H1 (cell line): ENCODE results near the gene KIF25. TPM values are rescaled to one million over a fixed set of nuclear protein-coding genes. Genes with fewer than 3 reads are reported as not detected.

Source experiments
- CTCF ChIA-PET: fragments of 300-600 bp; sonication (Branson Sonifier 250); formaldehyde crosslinking; loops from one replicate; lab custom pipeline; 2021; ENCODE audit not compliant: partially characterized antibody; lab: Charles Lee
- POLR2A ChIA-PET: fragments of 300-600 bp; sonication (Branson Sonifier 250); formaldehyde crosslinking; loops from one replicate; lab custom pipeline; 2021; ENCODE audit warnings: inconsistent platforms; ENCODE audit not compliant: partially characterized antibody; lab: Charles Lee
- DNase-seq, 2 experiments: peaks; one replicate each; pipeline versions ENCODE4 v3.0.0 to v3.0.0-alpha.2; 2010 to 2022; ENCODE audit warnings: low spot score in 2 of 2, low read depth in 1 of 2, mixed read lengths in 1 of 2
- FAIRE-seq: peaks from 2 replicates; lab custom pipeline; 2011; peaks lifted over from hg19 to GRCh38; lab: Jason Lieb, UNC
- H2AFZ ChIP-seq: 2 replicates; pipeline ENCODE4 v1.8.1; 2012; ENCODE audit warnings: low read length, inconsistent platforms
- H2AK5ac ChIP-seq: 2 replicates; pipeline ENCODE4 v1.6.1; 2013; ENCODE audit warnings: low read depth, low read length
- H2BK120ac ChIP-seq: replicated peaks from 2 replicates; pipeline ENCODE3; 2013; ENCODE audit warnings: low read depth, low read length, inconsistent platforms
- H2BK12ac ChIP-seq: 2 replicates; pipeline ENCODE4 v1.6.1; 2013; ENCODE audit warnings: low read depth, low read length
- H2BK15ac ChIP-seq: 2 replicates; pipeline ENCODE4 v1.6.1; 2013; ENCODE audit warnings: low read length
- H2BK20ac ChIP-seq: 2 replicates; pipeline ENCODE4 v1.6.1; 2013; ENCODE audit warnings: low read length
- H2BK5ac ChIP-seq: 2 replicates; pipeline ENCODE4 v1.6.1; 2013; ENCODE audit warnings: low read depth, low read length
- H3K14ac ChIP-seq: 2 replicates; pipeline ENCODE4 v1.6.1; 2013; ENCODE audit warnings: inconsistent platforms; ENCODE audit not compliant: insufficient read length
- H3K18ac ChIP-seq: 2 replicates; pipeline ENCODE4 v1.6.1; 2013; ENCODE audit warnings: low read length; ENCODE audit errors: extremely low read depth
- H3K23ac ChIP-seq: 2 replicates; pipeline ENCODE4 v1.6.1; 2013; ENCODE audit warnings: inconsistent platforms; ENCODE audit not compliant: insufficient read length
- H3K23me2 ChIP-seq: 2 replicates; pipeline ENCODE4 v1.6.1; 2013; ENCODE audit warnings: low read depth, low read length
- H3K27ac ChIP-seq: 2 replicates; pipeline ENCODE4 v1.6.1; 2011; ENCODE audit warnings: low read depth, low read length, inconsistent platforms
- H3K27me3 ChIP-seq, 4 experiments: replicated peaks in 1 of 4; 1 replicate in 1 of 4; 2 replicates in 3 of 4; pipeline versions ENCODE4 v1.6.1 to v1.8.1; 2011 to 2013; ENCODE audit warnings: low read length in 3 of 4, mild to moderate bottlenecking in 3 of 4, inconsistent platforms in 2 of 4, mixed read lengths in 2 of 4, moderate library complexity in 1 of 4; ENCODE audit not compliant: control insufficient read depth in 3 of 4, insufficient read depth in 3 of 4; ENCODE audit errors: extremely low read depth in 1 of 4
- H3K36me3 ChIP-seq, 4 experiments: 2 replicates each; pipeline versions ENCODE4 v1.6.1 to v1.8.1; 2011 to 2013; ENCODE audit warnings: mild to moderate bottlenecking in 4 of 4, low read length in 3 of 4, moderate library complexity in 2 of 4, control low read depth in 1 of 4, inconsistent platforms in 1 of 4; ENCODE audit not compliant: insufficient read depth in 4 of 4, control insufficient read depth in 2 of 4
- H3K4ac ChIP-seq: replicated peaks from 2 replicates; pipeline ENCODE3; 2013; ENCODE audit warnings: low read length, low read depth, mixed read lengths, inconsistent platforms; ENCODE audit not compliant: insufficient read length
- H3K4me1 ChIP-seq, 4 experiments: replicated peaks in 1 of 4; 1 replicate in 1 of 4; 2 replicates in 3 of 4; pipeline versions ENCODE4 v1.6.1 to v1.8.1; 2011 to 2013; ENCODE audit warnings: low read length in 3 of 4, inconsistent platforms in 2 of 4, mixed read lengths in 1 of 4; ENCODE audit not compliant: insufficient read depth in 4 of 4, control insufficient read depth in 3 of 4
- H3K4me2 ChIP-seq, 2 experiments: 2 replicates each; pipeline versions ENCODE4 v1.6.1 to v1.8.1; 2011 to 2013; ENCODE audit warnings: low read depth in 2 of 2, low read length in 2 of 2, control low read depth in 1 of 2, inconsistent platforms in 1 of 2, mild to moderate bottlenecking in 1 of 2; ENCODE audit not compliant: insufficient read depth in 1 of 2
- H3K4me3 ChIP-seq, 4 experiments: fragments of 200-600, 300-600 bp in 1 of 4; sonication (generic), shearing (Covaris generic), sonication (Bioruptor Twin) in 1 of 4; 2 replicates each; pipeline versions ENCODE4 v1.5.1 to v1.8.1; 2011 to 2016; ENCODE audit warnings: low read length in 4 of 4, low read depth in 3 of 4, control low read depth in 2 of 4, inconsistent platforms in 2 of 4, mild to moderate bottlenecking in 2 of 4, mixed read lengths in 1 of 4, moderate library complexity in 1 of 4; ENCODE audit not compliant: insufficient read depth in 2 of 4; ENCODE audit errors: extremely low read depth in 1 of 4
- H3K56ac ChIP-seq: replicated peaks from 2 replicates; pipeline ENCODE3; 2013; ENCODE audit warnings: low read depth, mild to moderate bottlenecking, mixed read lengths, low read length, inconsistent platforms; ENCODE audit not compliant: insufficient read length
- H3K79me1 ChIP-seq: 2 replicates; pipeline ENCODE4 v1.6.1; 2013; ENCODE audit warnings: low read depth, low read length, control low read depth
- H3K79me2 ChIP-seq, 2 experiments: 2 replicates each; pipeline versions ENCODE4 v1.6.1 to v1.8.1; 2012 to 2013; ENCODE audit warnings: low read length in 2 of 2, mild to moderate bottlenecking in 2 of 2, inconsistent platforms in 1 of 2; ENCODE audit not compliant: insufficient read depth in 2 of 2, control insufficient read depth in 1 of 2
- H3K9ac ChIP-seq, 4 experiments: replicated peaks in 1 of 4; 1 replicate in 1 of 4; 2 replicates in 3 of 4; pipeline versions ENCODE4 v1.6.1 to v1.8.1; 2011 to 2013; ENCODE audit warnings: low read depth in 3 of 4, low read length in 3 of 4, control low read depth in 2 of 4, mild to moderate bottlenecking in 2 of 4, moderate library complexity in 2 of 4, inconsistent platforms in 1 of 4; ENCODE audit errors: extremely low read depth in 1 of 4
- H3K9me3 ChIP-seq, 2 experiments: 2 replicates each; pipeline versions ENCODE4 v1.6.1 to v1.8.1; 2012 to 2013; ENCODE audit warnings: mild to moderate bottlenecking in 2 of 2, moderate library complexity in 2 of 2, control low read depth in 1 of 2, inconsistent platforms in 1 of 2, low read depth in 1 of 2, low read length in 1 of 2, mixed read lengths in 1 of 2; ENCODE audit not compliant: insufficient read depth in 2 of 2
- H4K20me1 ChIP-seq, 2 experiments: replicated peaks in 1 of 2; 2 replicates each; pipeline versions ENCODE3 to v1.8.1; 2011 to 2013; ENCODE audit warnings: inconsistent platforms in 2 of 2, low read length in 2 of 2, mild to moderate bottlenecking in 1 of 2; ENCODE audit not compliant: insufficient read depth in 2 of 2, control insufficient read depth in 1 of 2
- H4K5ac ChIP-seq: 2 replicates; pipeline ENCODE4 v1.6.1; 2013; ENCODE audit warnings: low read length, low read depth, mixed read lengths, inconsistent platforms; ENCODE audit not compliant: insufficient read length
- H4K8ac ChIP-seq: 2 replicates; pipeline ENCODE4 v1.8.0; 2013; ENCODE audit warnings: mild to moderate bottlenecking, moderate library complexity, low read length, inconsistent platforms; ENCODE audit not compliant: insufficient read depth; ENCODE audit errors: extremely low read depth
- H4K91ac ChIP-seq: replicated peaks from 2 replicates; pipeline ENCODE3; 2013; ENCODE audit warnings: low read length, mixed read lengths, inconsistent platforms; ENCODE audit not compliant: insufficient read length
- BACH1 ChIP-seq: IDR thresholded peaks from 2 replicates; pipeline ENCODE4 v1.6.1; 2012; ENCODE audit warnings: low read length, improper control_type of control experiment
- KDM4A ChIP-seq: IDR thresholded peaks from one replicate; pipeline ENCODE4 v1.7.1; 2012; ENCODE audit warnings: low read depth, mild to moderate bottlenecking, moderate library complexity, low read length, inconsistent platforms; ENCODE audit not compliant: severe bottlenecking
- POLR2A ChIP-seq, 2 experiments: IDR thresholded peaks; 1 replicate in 1 of 2; 2 replicates in 1 of 2; pipeline ENCODE4 v1.6.1; 2011; ENCODE audit warnings: low read depth in 2 of 2, low read length in 2 of 2, mild to moderate bottlenecking in 2 of 2; ENCODE audit errors: control extremely low read depth in 1 of 2
- RAD21 ChIP-seq, 2 experiments: IDR thresholded peaks in 1 of 2; conservative IDR thresholded peaks in 1 of 2; 2 replicates each; pipeline ENCODE4 v1.6.1; 2011; ENCODE audit warnings: low read depth in 2 of 2, low read length in 2 of 2, improper control_type of control experiment in 1 of 2, inconsistent platforms in 1 of 2, mild to moderate bottlenecking in 1 of 2, moderate library complexity in 1 of 2
- RBBP5 ChIP-seq: IDR thresholded peaks from 2 replicates; pipeline ENCODE4 v1.7.1; 2012; ENCODE audit warnings: low read depth, mild to moderate bottlenecking, inconsistent platforms, low read length, moderate library complexity, borderline replicate concordance
- SIN3A ChIP-seq, 2 experiments: IDR thresholded peaks in 1 of 2; conservative IDR thresholded peaks in 1 of 2; 2 replicates each; pipeline ENCODE4 v1.6.1; 2011 to 2012; ENCODE audit warnings: low read length in 2 of 2, improper control_type of control experiment in 1 of 2, low read depth in 1 of 2, mild to moderate bottlenecking in 1 of 2
- SIX5 ChIP-seq: IDR thresholded peaks from 2 replicates; pipeline ENCODE4 v1.6.1; 2011; ENCODE audit warnings: mild to moderate bottlenecking, low read depth, low read length
- SUZ12 ChIP-seq: fragments of 200-600 bp; sonication (generic); IDR thresholded peaks from 2 replicates; pipeline ENCODE4 v1.6.1; 2012; ENCODE audit warnings: mild to moderate bottlenecking, inconsistent platforms, low read length, moderate library complexity, mixed read lengths
- TAF7 ChIP-seq: optimal IDR thresholded peaks from 2 replicates; pipeline ENCODE3; 2011; ENCODE audit warnings: low read depth, mild to moderate bottlenecking, inconsistent platforms, low read length, moderate library complexity, borderline replicate concordance
- TBP ChIP-seq: IDR thresholded peaks from 2 replicates; pipeline ENCODE4 v1.6.1; 2011; ENCODE audit warnings: low read depth, low read length, improper control_type of control experiment
- ZNF274 ChIP-seq: IDR thresholded peaks from 2 replicates; pipeline ENCODE4 v1.7.0; 2012; ENCODE audit warnings: low read length, borderline replicate concordance; ENCODE audit errors: extremely low read depth
- WGBS, 2 experiments: shearing (Covaris generic) in 1 of 2; methylation state at CpG; one replicate each; pipeline versions ENCODE4 v1.1.6 to v1.1.7; 2013 to 2015; ENCODE audit warnings: low lambda C conversion rate in 2 of 2, mixed read lengths in 2 of 2, inconsistent platforms in 1 of 2, low coverage in 1 of 2, missing lambda C conversion rate in 1 of 2; ENCODE audit not compliant: insufficient replicate concordance in 2 of 2, insufficient coverage in 1 of 2, insufficient read length in 1 of 2; ENCODE audit errors: extremely low coverage in 1 of 2, missing lambda C conversion rate in 1 of 2; 5-methylcytosine and 5-hydroxymethylcytosine counted together
- polyA plus RNA-seq, 7 experiments: library from polyadenylated mRNA; depleted of rRNA in 3 of 7; stranded (reverse) in 5 of 7; unstranded in 2 of 7; fragments of >200 nt in 5 of 7; fragments of 200-250 nt in 2 of 7; gene quantifications; 1 replicate in 5 of 7; 2 replicates in 1 of 7; 4 replicates in 1 of 7; pipeline versions ENCODE4 v1.2.1 to v1.2.3, GENCODE V29; 2011 to 2013; ENCODE audit warnings: missing spikeins in 2 of 7, mixed read lengths in 2 of 7
- total RNA-seq: library from RNA; stranded (reverse); fragmentation: NEBNext Ultra II Directional; extraction: Animal tissue kit (Norgen Biotek cat#: 25700); gene quantifications from 2 replicates; pipeline ENCODE4 v1.2.1, GENCODE V29; 2021

KIF25 gene
- total and polyA plus RNA-seq, 2 of the 8 experiments (the other 6 are each of a cell fraction or from before 2014, with no cell fraction given) = 1.5 to 2.0 TPM

DNA sequence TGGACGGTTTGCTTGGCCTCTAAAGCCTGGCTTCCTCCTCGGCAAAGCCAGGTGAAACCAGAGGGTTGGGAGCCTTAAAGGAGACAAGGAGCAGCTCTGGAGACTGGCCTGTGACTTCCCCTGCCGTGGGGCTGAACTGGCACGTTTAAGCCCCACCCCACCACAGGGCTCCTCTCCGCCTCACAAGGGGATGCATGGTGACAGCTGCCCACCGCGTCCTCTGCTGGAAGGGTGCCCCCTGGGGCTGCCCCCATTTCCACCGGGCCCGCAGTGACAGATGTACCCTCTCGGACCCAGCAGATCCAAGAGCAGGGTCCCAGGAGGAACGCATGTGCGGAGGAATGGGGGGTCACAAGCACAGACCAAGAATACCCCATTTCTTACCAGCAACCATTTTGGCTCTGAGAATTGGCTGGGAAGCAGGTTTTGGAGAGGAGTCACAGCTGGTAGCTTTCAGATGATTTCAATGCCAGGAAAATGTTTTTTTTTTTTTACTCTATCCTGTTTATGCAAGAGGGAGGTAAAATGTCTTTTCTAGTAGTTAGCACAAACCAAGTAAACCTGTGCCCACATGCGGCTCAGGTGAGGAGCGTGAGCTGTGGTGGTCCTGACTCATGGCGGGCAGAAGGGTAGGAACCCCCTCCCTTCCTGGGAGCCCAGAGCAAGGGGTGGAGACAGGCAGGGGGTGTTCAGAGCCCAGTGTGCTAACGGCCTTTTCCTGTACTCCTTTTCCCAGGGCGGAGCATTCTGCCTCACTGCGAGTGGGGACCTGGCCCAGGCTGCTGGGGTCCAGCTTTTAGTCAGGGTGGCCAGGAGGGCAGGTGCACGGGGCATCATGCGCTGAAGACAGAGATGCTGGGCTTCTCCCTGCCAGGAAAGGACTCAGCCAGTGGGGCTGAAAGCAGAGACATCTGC lies 48.5 kb downstream of the KIF25 start:
- 0 out of 2 replicates have a peak overlapping the region, but pooled peaks have one; percentile 61 for H2BK15ac ChIP-seq
- H3K14ac ChIP-seq = no peak overlapping the region
- no peak overlapping the region for H2AFZ ChIP-seq
- H3K18ac ChIP-seq = no peak overlapping the region
- no peak overlapping the region for H4K8ac ChIP-seq
- H4K5ac ChIP-seq = no peak overlapping the region
- H2BK12ac ChIP-seq = no peak overlapping the region
- H3K9me3 ChIP-seq = peaks cover 4 to 16% of the 10 kb centered on the region in 2 experiments
- H3K56ac ChIP-seq = no peak overlapping the region
- POLR2A ChIA-PET = no interaction called here
- H3K4me2 ChIP-seq = no peak overlapping the region
- H2BK120ac ChIP-seq = no peak overlapping the region
- H4K20me1 ChIP-seq = no peaks in the 10 kb centered on the region
- no peak overlapping the region for H4K91ac ChIP-seq
- H3K79me1 ChIP-seq = no peaks in the 10 kb centered on the region
- WGBS, 2 experiments = 92% methylated on average over 18 of the region's 20 CpGs; no CpG with 5 or more reads in 1 of the 2 experiments
- H3K4me3 ChIP-seq = no peak overlapping the region
- H3K27me3 ChIP-seq = no peaks in the 10 kb centered on the region
- H3K23me2 ChIP-seq = no peaks in the 10 kb centered on the region
- no peaks in the 10 kb centered on the region; a peak in 3 of 7 replicates for H3K4me1 ChIP-seq
- no peak overlapping the region for H3K27ac ChIP-seq
- no peak overlapping the region for H3K9ac ChIP-seq
- H3K23ac ChIP-seq = no peak overlapping the region
- H2BK5ac ChIP-seq = no peak overlapping the region
- H3K36me3 ChIP-seq = no peaks in the 10 kb centered on the region
- H2BK20ac ChIP-seq = no peak overlapping the region
- no peaks in the 10 kb centered on the region for H3K79me2 ChIP-seq
- no peak for FAIRE-seq
- CTCF ChIA-PET = interaction anchor here (0.6 to 2.6 kb wide), 16 partner anchors 8 to 287 kb away, joined by 3 to 8 read pairs (median 3); no protein-coding TSS in a partner anchor
- H3K4ac ChIP-seq = no peak overlapping the region
- DNase-seq = no peak
- no peak overlapping the region for H2AK5ac ChIP-seq
- no peak for TF ChIP-seq RAD21 (IDR thresholded peaks at IDR 0.05 in 1 of 2, conservative IDR thresholded peaks at IDR 0.05 in 1 of 2; ENCODE audit: low read depth in 2 of 2, low read length in 2 of 2)
- TF ChIP-seq RBBP5 = no peak
- no peak for TF ChIP-seq SUZ12
- TF ChIP-seq TAF7 = no peak
- no peak for TF ChIP-seq KDM4A
- TF ChIP-seq ZNF274 = no peak
- TF ChIP-seq SIN3A (conservative IDR thresholded peaks at IDR 0.05 in 1 of 2, IDR thresholded peaks at IDR 0.05 in 1 of 2; ENCODE audit: low read depth in 1 of 2, low read length in 2 of 2) = no peak
- no peak for TF ChIP-seq TBP
- TF ChIP-seq POLR2A (IDR thresholded peaks at IDR 0.05; ENCODE audit: control extremely low read depth in 1 of 2, low read depth in 2 of 2, low read length in 2 of 2) = no peak
- no peak for TF ChIP-seq SIX5
- no peak for TF ChIP-seq BACH1
